Esophagus muscularis mucosa (tissue), 4 donors: ENCODE results near the gene CTIF.

Source experiments
- CTCF ChIP-seq, 3 experiments: fragments of 200-600 bp in 2 of 3; fragments of 450-650 bp in 1 of 3; sonication (generic) in 2 of 3; IDR thresholded peaks; one replicate each; pipeline ENCODE4 v1.5.1; 2017 to 2019; ENCODE audit warnings: antibody characterized with exemption in 3 of 3, mild to moderate bottlenecking in 2 of 3, moderate library complexity in 1 of 3
- EP300 ChIP-seq: sonication (generic); formaldehyde crosslinking; IDR thresholded peaks from one replicate; pipeline ENCODE4 v1.6.1; 2017; ENCODE audit warnings: antibody characterized with exemption
- POLR2A ChIP-seq: fragments of 450-650 bp; IDR thresholded peaks from one replicate; pipeline ENCODE4 v1.6.1; 2017; ENCODE audit warnings: antibody characterized with exemption, moderate library complexity, mild to moderate bottlenecking, low read depth
- POLR2AphosphoS5 ChIP-seq, 2 donors: sonication (generic); formaldehyde crosslinking; IDR thresholded peaks; one replicate each; pipeline ENCODE4 v1.6.1; 2017; ENCODE audit warnings: antibody characterized with exemption in 2 of 2

- TF ChIP-seq POLR2A (no peak), CTCF (IDR thresholded peaks at IDR 0.05) (no peak), EP300 (no peak), POLR2AphosphoS5 (IDR thresholded peaks at IDR 0.05) (no peak)
Observed at GRCh38 chr18:48531082-48531403, 7.8 kb upstream of the CTIF start.
